B cell (primary cell): Measurements from ENCODE around the gene CTNS.

Source experiments
- EZH2 ChIP-seq: IDR thresholded peaks from 2 replicates; pipeline ENCODE4 v1.6.1; 2012; ENCODE audit warnings: borderline replicate concordance, low read depth, mild to moderate bottlenecking, moderate library complexity, low read length; ENCODE audit not compliant: insufficient read depth, poor library complexity, severe bottlenecking
- TF ChIP-seq, protein P1 (sequence below): fragments of 200-600 bp; IDR thresholded peaks from one replicate; pipeline ENCODE4 v1.8.0; 2022; ENCODE audit warnings: antibody characterized with exemption, mild to moderate bottlenecking

- TF ChIP-seq, protein P1, sequence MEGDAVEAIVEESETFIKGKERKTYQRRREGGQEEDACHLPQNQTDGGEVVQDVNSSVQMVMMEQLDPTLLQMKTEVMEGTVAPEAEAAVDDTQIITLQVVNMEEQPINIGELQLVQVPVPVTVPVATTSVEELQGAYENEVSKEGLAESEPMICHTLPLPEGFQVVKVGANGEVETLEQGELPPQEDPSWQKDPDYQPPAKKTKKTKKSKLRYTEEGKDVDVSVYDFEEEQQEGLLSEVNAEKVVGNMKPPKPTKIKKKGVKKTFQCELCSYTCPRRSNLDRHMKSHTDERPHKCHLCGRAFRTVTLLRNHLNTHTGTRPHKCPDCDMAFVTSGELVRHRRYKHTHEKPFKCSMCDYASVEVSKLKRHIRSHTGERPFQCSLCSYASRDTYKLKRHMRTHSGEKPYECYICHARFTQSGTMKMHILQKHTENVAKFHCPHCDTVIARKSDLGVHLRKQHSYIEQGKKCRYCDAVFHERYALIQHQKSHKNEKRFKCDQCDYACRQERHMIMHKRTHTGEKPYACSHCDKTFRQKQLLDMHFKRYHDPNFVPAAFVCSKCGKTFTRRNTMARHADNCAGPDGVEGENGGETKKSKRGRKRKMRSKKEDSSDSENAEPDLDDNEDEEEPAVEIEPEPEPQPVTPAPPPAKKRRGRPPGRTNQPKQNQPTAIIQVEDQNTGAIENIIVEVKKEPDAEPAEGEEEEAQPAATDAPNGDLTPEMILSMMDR = no peak
- no peak for TF ChIP-seq EZH2
Observed at GRCh38 chr17:3636908-3637373, 381 bp downstream of the CTNS start.
